ENCODE data around the gene TXNDC17. TPM values are rescaled to one million over a fixed set of nuclear protein-coding genes. Genes with fewer than 3 reads are reported as not detected.
"Not testable (repeated sequence)": the region's sequence is repeated elsewhere in the genome, so short reads cannot be mapped to it uniquely, and the experiment has no call there.

TXNDC17 gene
- total RNA-seq, 4 donors from 2014 or later: 85.5 to 183 (median 106) TPM

GRCh38 chr17:6661464-6661848 lies 20.6 kb downstream of the TXNDC17 start:
- no peak overlapping the region for H3K4me3 ChIP-seq
- TF ChIP-seq POLR2A (IDR thresholded peaks at IDR 0.05): no peak
- TF ChIP-seq CTCF (IDR thresholded peaks at IDR 0.05 in 4 of 5, conservative IDR thresholded peaks at IDR 0.05 in 1 of 5): no peak
- no peaks in the 10 kb centered on the region for H3K9me3 ChIP-seq
- H3K36me3 ChIP-seq: no peaks in the 10 kb centered on the region
- intact Hi-C loops (cut with DNase I; ENCODE audit: low total_unique reads) (no loop called here), in situ Hi-C loops (cut with MboI; ENCODE audit: low sequenced_read_pairs in 4 of 4) (loop anchor here in 3 of 4 donors (10.0 to 25.0 kb wide), 3 partner anchors 176 to 351 kb away; partner anchors contain the start of genes BCL6B (in 3 of the 3), RNASEK (in 3 of the 3) and TEKT1 (in 1 of the 3))
- no peak for ATAC-seq
- H3K4me1 ChIP-seq: no peaks in the 10 kb centered on the region
- peaks cover 9 to 20% (median 13%) of the 10 kb centered on the region in 3 donors for H3K27me3 ChIP-seq
- no peak for DNase-seq
- no peak overlapping the region for H3K27ac ChIP-seq

GRCh38 chr17:6663200-6663599 lies 22.3 kb downstream of the TXNDC17 start:
- H3K9me3 ChIP-seq; DNase-seq; ATAC-seq; H3K27ac ChIP-seq; H3K36me3 ChIP-seq; H3K4me3 ChIP-seq; intact Hi-C loops (cut with DNase I; ENCODE audit: low total_unique reads); H3K4me1 ChIP-seq: not testable (repeated sequence)
- H3K27me3 ChIP-seq: peaks cover 3 to 13% (median 4%) of the 10 kb centered on the region in 3 donors
- in situ Hi-C loops (cut with MboI; ENCODE audit: low sequenced_read_pairs in 4 of 4): loop anchor here in 3 of 4 donors (10.0 to 25.0 kb wide), 3 partner anchors 174 to 349 kb away; partner anchors contain the start of genes BCL6B (in 3 of the 3), RNASEK (in 3 of the 3) and TEKT1 (in 1 of the 3)

GRCh38 chr17:6666077-6666521 lies 25.2 kb downstream of the TXNDC17 start:
- no peak overlapping the region for H3K27ac ChIP-seq
- ATAC-seq: peak; percentile 88 to 94
- in situ Hi-C loops (cut with MboI; ENCODE audit: low sequenced_read_pairs in 4 of 4): loop anchor here in 3 of 4 donors (5.0 to 25.0 kb wide), 4 partner anchors 171 to 346 kb away; partner anchors contain the start of genes BCL6B (in 3 of the 3), RNASEK (in 3 of the 3) and TEKT1 (in 1 of the 3)
- intact Hi-C loops (cut with DNase I; ENCODE audit: low total_unique reads): loop anchor here (1.0 to 5.0 kb wide), 2 partner anchors 177 to 341 kb away; no protein-coding TSS in a partner anchor
- H3K36me3 ChIP-seq: no peaks in the 10 kb centered on the region
- H3K4me1 ChIP-seq: no peaks in the 10 kb centered on the region
- peak; percentile 40 to 53 for DNase-seq
- H3K4me3 ChIP-seq: no peak overlapping the region
- H3K27me3 ChIP-seq: peaks cover 0 to 9% (median 0%) of the 10 kb centered on the region in 3 donors
- H3K9me3 ChIP-seq: no peaks in the 10 kb centered on the region
- no peak for TF ChIP-seq POLR2A (IDR thresholded peaks at IDR 0.05)
- TF ChIP-seq CTCF (IDR thresholded peaks at IDR 0.05 in 4 of 5, conservative IDR thresholded peaks at IDR 0.05 in 1 of 5): peak; percentile 73 to 89 (median 80)

- DNase-seq (no peak), ATAC-seq (no peak)
- Histone ChIP-seq H3K4me3 (no peak overlapping the region), H3K36me3 (no peaks in the 10 kb centered on the region), H3K9me3 (no peaks in the 10 kb centered on the region), H3K27me3 (peaks cover 0 to 10% (median 3%) of the 10 kb centered on the region in 3 donors), H3K27ac (no peak overlapping the region), H3K4me1 (no peaks in the 10 kb centered on the region)
- intact Hi-C loops (cut with DNase I; ENCODE audit: low total_unique reads): loop anchor here (1.0 to 5.0 kb wide), 2 partner anchors 177 to 341 kb away; no protein-coding TSS in a partner anchor
- TF ChIP-seq CTCF (IDR thresholded peaks at IDR 0.05 in 4 of 5, conservative IDR thresholded peaks at IDR 0.05 in 1 of 5) (no peak), POLR2A (IDR thresholded peaks at IDR 0.05) (no peak)
- in situ Hi-C loops (cut with MboI; ENCODE audit: low sequenced_read_pairs in 4 of 4): loop anchor here in 3 of 4 donors (5.0 to 25.0 kb wide), 4 partner anchors 171 to 346 kb away; partner anchors contain the start of genes BCL6B (in 3 of the 3), RNASEK (in 3 of the 3) and TEKT1 (in 1 of the 3)
These were observed 25.7 kb downstream of the TXNDC17 start for GRCh38 chr17:6666557-6666956.

DNA sequence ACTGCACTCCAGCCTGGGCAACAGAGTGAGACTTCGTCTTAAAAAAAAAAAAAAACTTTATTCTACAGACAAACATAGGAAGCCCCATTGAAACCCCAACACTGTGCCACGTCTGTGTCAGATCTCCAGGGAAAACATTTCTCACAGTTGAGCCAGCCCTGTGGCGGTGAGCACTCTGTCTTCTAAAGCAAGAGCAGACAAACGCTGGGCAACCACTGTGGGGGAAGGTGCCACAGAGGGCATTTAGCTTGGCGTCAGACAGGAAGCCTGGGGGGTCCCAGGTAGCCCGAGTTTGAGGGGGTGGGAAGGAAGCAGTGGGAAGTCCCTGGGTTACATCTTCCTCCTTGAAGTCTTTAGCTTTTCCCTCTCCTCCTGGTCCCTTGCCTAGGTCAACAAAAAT lies 26.7 kb downstream of the TXNDC17 start:
- peaks cover 0 to 8% (median 5%) of the 10 kb centered on the region in 3 donors for H3K27me3 ChIP-seq
- intact Hi-C loops (cut with DNase I; ENCODE audit: low total_unique reads): loop anchor here (5.0 kb wide), 1 partner anchor 340 kb away; no protein-coding TSS in a partner anchor

More for the DNA sequence above, 26.7 kb downstream of the TXNDC17 start:
- Histone ChIP-seq H3K27ac (no peak overlapping the region), H3K4me3 (no peak overlapping the region), H3K9me3 (no peaks in the 10 kb centered on the region), H3K36me3 (no peaks in the 10 kb centered on the region), H3K4me1 (no peaks in the 10 kb centered on the region)
- in situ Hi-C loops (cut with MboI; ENCODE audit: low sequenced_read_pairs in 4 of 4): loop anchor here in 3 of 4 donors (5.0 to 25.0 kb wide), 4 partner anchors 170 to 345 kb away; partner anchors contain the start of genes BCL6B (in 3 of the 3), RNASEK (in 3 of the 3) and TEKT1 (in 1 of the 3)
- DNase-seq (no peak), ATAC-seq (no peak)
- TF ChIP-seq CTCF (IDR thresholded peaks at IDR 0.05 in 4 of 5, conservative IDR thresholded peaks at IDR 0.05 in 1 of 5): no peak
- no peak for TF ChIP-seq POLR2A (IDR thresholded peaks at IDR 0.05)
